ENCODE data around the gene PHF10.

GRCh38 chr6:169751242-169752073 is 27.2 kb upstream of the PHF10 start, which contains the start of the genes DYNLT2 and ERMARD:
- TF ChIP-seq OSR1 (CRISPR knock-in tag; IDR thresholded peaks at IDR 0.05) (no peak), RARB (CRISPR knock-in tag; IDR thresholded peaks at IDR 0.05) (no peak), GLIS3 (CRISPR knock-in tag; IDR thresholded peaks at IDR 0.05) (no peak; the same call in 1 of the 2 replicates), SNAI2 (CRISPR knock-in tag; IDR thresholded peaks at IDR 0.05) (no peak), ZC3H10 (CRISPR knock-in tag; IDR thresholded peaks at IDR 0.05) (no peak), PATZ1 (CRISPR knock-in tag; IDR thresholded peaks at IDR 0.05; ENCODE audit: borderline replicate concordance) (no peak), ARNTL (CRISPR knock-in tag; IDR thresholded peaks at IDR 0.05; ENCODE audit: borderline replicate concordance, low read depth) (no peak), ESRRG (CRISPR knock-in tag; IDR thresholded peaks at IDR 0.05) (no peak)

Measured in SK-N-SH treated with all-trans-retinoic acid at 6 μM for 48 hours (cell line).